Thyroid gland (tissue), 4 donors: ENCODE measurements around the gene MIAT.

ENCODE experiments used
- CTCF ChIP-seq, 6 experiments: fragments of 200-600 bp in 3 of 6; fragments of 450-650 bp in 3 of 6; sonication (generic) in 3 of 6; IDR thresholded peaks; one replicate each; pipeline ENCODE4 v1.5.1; 2016 to 2019; ENCODE audit warnings: antibody characterized with exemption in 6 of 6, mild to moderate bottlenecking in 2 of 6, inconsistent platforms in 1 of 6, moderate library complexity in 1 of 6
- POLR2A ChIP-seq, 2 donors: fragments of 450-650 bp; IDR thresholded peaks; one replicate each; pipeline ENCODE4 v1.6.1; 2017; ENCODE audit warnings: antibody characterized with exemption in 2 of 2, mild to moderate bottlenecking in 2 of 2, moderate library complexity in 1 of 2

- TF ChIP-seq POLR2A (IDR thresholded peaks at IDR 0.05) (no peak), CTCF (IDR thresholded peaks at IDR 0.05) (no peak)
Measured at GRCh38 chr22:26660961-26661578, 3.7 kb downstream of the MIAT start.
